Fibroblast of villous mesenchyme (primary cell): ENCODE results near the gene UBASH3B. TPM values are rescaled to one million over a fixed set of nuclear protein-coding genes. Genes with fewer than 3 reads are reported as not detected.
A peak's percentile ranks its signal among the peaks of the same experiment; 100 is the strongest.

Experiments used
- DNase-seq: peaks from one replicate; pipeline ENCODE4 v3.0.0-alpha.2; 2010; ENCODE audit warnings: low read depth
- H3K4me3 ChIP-seq: 2 replicates; pipeline ENCODE4 v1.5.1; 2011; ENCODE audit warnings: low read depth, mild to moderate bottlenecking, low read length
- CTCF ChIP-seq: IDR thresholded peaks from 2 replicates; pipeline ENCODE4 v1.5.1; 2012; ENCODE audit warnings: low read depth, mild to moderate bottlenecking, low read length; ENCODE audit not compliant: insufficient read depth
- total RNA-seq: library from RNA; depleted of rRNA; stranded (reverse); fragments of >200 nt; gene quantifications from 2 replicates; pipeline ENCODE4 v1.2.3, GENCODE V29; 2012

Gene UBASH3B
- total RNA-seq, 1 donor = 30.7 TPM

- no peak for DNase-seq
- no peak for TF ChIP-seq CTCF
These were observed 88.8 kb downstream of the UBASH3B start for GRCh38 chr11:122744357-122744756.

GRCh38 chr11:122745111-122745510 lies 89.6 kb downstream of the UBASH3B start:
- DNase-seq = peak; percentile 62
- no peak overlapping the region for H3K4me3 ChIP-seq
- TF ChIP-seq CTCF = no peak

More at GRCh38 chr11:122744357-122744756, 88.8 kb downstream of the UBASH3B start:
- H3K4me3 ChIP-seq = no peak overlapping the region

GRCh38 chr11:122746050-122746478 lies 90.5 kb downstream of the UBASH3B start:
- no peak overlapping the region for H3K4me3 ChIP-seq
- DNase-seq = no peak
- no peak for TF ChIP-seq CTCF

GRCh38 chr11:122746611-122747244 lies 91.2 kb downstream of the UBASH3B start:
- DNase-seq = no peak
- H3K4me3 ChIP-seq = no peak overlapping the region
- TF ChIP-seq CTCF = no peak

- peak; percentile 67 for DNase-seq
- H3K4me3 ChIP-seq = no peak overlapping the region
- TF ChIP-seq CTCF = no peak
These were observed 91.8 kb downstream of the UBASH3B start for GRCh38 chr11:122747351-122747781.

GRCh38 chr11:122749005-122749687 lies 93.6 kb downstream of the UBASH3B start:
- no peak for TF ChIP-seq CTCF
- peak; percentile 95 for DNase-seq
- H3K4me3 ChIP-seq = no peak overlapping the region
